Measurements from ENCODE around the gene FES. TPM values are rescaled to one million over a fixed set of nuclear protein-coding genes. Genes with fewer than 3 reads are reported as not detected.
"Not testable (repeated sequence)": the region's sequence is repeated elsewhere in the genome, so short reads cannot be mapped to it uniquely, and the experiment has no call there.

FES gene
- total RNA-seq, 1 donor from 2014 or later = 13.8 TPM

DNA sequence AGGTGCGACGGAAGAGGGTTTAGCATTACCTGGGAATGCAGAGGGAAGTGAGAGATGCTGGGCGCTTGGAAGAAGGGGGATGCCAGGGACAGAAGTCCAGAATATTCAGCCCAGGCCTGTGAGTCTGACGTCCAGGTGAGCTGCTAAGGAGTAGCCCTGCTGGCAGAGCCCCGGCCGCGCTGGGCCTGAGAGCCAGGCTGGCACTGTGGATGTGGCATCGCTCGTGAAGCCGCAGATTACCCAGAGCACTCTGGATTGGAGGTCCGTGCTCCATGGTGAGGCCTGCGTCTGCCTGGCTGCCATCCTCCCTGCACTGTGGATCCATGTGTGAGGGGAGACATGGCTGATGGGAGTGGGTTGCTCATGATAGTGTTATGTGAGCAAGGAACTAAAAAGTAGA lies 33.3 kb downstream of the FES start:
- H3K9me3 Mint-ChIP-seq (ENCODE audit: low read depth) = no peaks in the 10 kb centered on the region
- no peak overlapping the region for H3K27ac Mint-ChIP-seq
- H3K4me3 Mint-ChIP-seq (ENCODE audit: low read depth) = no peak overlapping the region
- H3K36me3 Mint-ChIP-seq (ENCODE audit: insufficient read depth) = peaks cover 23% of the 10 kb centered on the region
- H3K27me3 Mint-ChIP-seq = no peaks in the 10 kb centered on the region
- DNase-seq (ENCODE audit: low spot score, unreplicated experiment) = no peak
- TF ChIP-seq CTCF (IDR thresholded peaks at IDR 0.05; ENCODE audit: unreplicated experiment) = no peak
- H3K4me1 Mint-ChIP-seq (ENCODE audit: low read depth) = no peaks in the 10 kb centered on the region

- Mint-ChIP-seq H3K9me3 (ENCODE audit: low read depth) (no peaks in the 10 kb centered on the region), H3K36me3 (ENCODE audit: insufficient read depth) (peaks cover 23% of the 10 kb centered on the region), H3K4me3 (ENCODE audit: low read depth) (no peak overlapping the region), H3K4me1 (ENCODE audit: low read depth) (no peaks in the 10 kb centered on the region), H3K27ac (no peak overlapping the region), H3K27me3 (no peaks in the 10 kb centered on the region)
- no peak for DNase-seq (ENCODE audit: low spot score, unreplicated experiment)
- TF ChIP-seq CTCF (IDR thresholded peaks at IDR 0.05; ENCODE audit: unreplicated experiment) = no peak
Measured at GRCh38 chr15:90918034-90918788, 33.9 kb downstream of the FES start.

DNA sequence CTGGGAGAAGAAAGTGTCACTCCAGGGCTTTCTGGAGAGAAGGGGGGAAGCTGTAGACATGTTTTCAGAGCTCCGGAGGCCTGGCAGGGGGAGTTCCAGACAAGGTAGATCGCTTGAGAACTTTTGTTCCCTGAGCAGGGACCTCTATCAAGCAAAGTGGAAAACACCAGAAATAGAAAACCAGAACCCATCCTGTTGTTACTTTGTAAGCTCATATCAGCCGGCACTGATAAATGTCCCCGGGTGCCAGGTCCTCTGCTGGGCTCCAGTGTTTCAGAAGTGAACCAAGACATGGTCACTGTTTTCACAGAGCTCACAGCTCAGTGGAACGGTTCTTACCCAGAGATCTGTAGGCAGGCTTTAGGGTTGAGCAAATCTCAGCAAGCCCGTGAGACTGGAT lies 34.5 kb downstream of the FES start:
- no peak for DNase-seq (ENCODE audit: low spot score, unreplicated experiment)
- Mint-ChIP-seq H3K27ac (no peak overlapping the region), H3K36me3 (ENCODE audit: insufficient read depth) (peaks cover 22% of the 10 kb centered on the region), H3K4me1 (ENCODE audit: low read depth) (no peaks in the 10 kb centered on the region), H3K27me3 (no peaks in the 10 kb centered on the region), H3K4me3 (ENCODE audit: low read depth) (no peak overlapping the region), H3K9me3 (ENCODE audit: low read depth) (no peaks in the 10 kb centered on the region)
- no peak for TF ChIP-seq CTCF (IDR thresholded peaks at IDR 0.05; ENCODE audit: unreplicated experiment)

DNA sequence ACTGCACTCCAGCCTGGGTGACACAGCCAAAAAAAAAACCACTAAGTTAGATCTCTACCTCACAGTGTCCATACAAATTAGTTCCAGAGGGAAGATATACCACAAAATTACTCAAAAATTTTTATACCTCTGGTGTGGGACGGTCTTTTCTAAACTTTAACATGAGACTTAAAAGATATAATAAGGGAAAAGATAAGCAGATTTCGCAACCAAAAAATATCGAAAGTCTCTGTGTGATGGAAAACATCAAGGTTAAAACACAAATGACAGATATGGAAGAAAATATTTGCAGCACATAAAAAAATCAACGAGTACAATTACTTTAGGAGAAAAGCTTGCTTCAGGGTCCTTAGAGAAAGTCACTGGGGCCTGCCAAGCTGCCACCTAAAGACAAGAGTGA lies 37.6 kb downstream of the FES start:
- TF ChIP-seq CTCF (IDR thresholded peaks at IDR 0.05; ENCODE audit: unreplicated experiment) = no peak
- H3K27me3 Mint-ChIP-seq = no peaks in the 10 kb centered on the region
- H3K4me1 Mint-ChIP-seq (ENCODE audit: low read depth) = no peaks in the 10 kb centered on the region
- H3K9me3 Mint-ChIP-seq (ENCODE audit: low read depth) = no peaks in the 10 kb centered on the region
- H3K4me3 Mint-ChIP-seq (ENCODE audit: low read depth) = no peak overlapping the region
- H3K36me3 Mint-ChIP-seq (ENCODE audit: insufficient read depth) = peaks cover 13% of the 10 kb centered on the region
- DNase-seq (ENCODE audit: low spot score, unreplicated experiment) = no peak
- no peak overlapping the region for H3K27ac Mint-ChIP-seq

GRCh38 chr15:90922712-90923322 lies 38.5 kb downstream of the FES start:
- H3K9me3 Mint-ChIP-seq (ENCODE audit: low read depth); H3K27ac Mint-ChIP-seq; DNase-seq (ENCODE audit: low spot score, unreplicated experiment); H3K27me3 Mint-ChIP-seq; H3K4me1 Mint-ChIP-seq (ENCODE audit: low read depth); H3K4me3 Mint-ChIP-seq (ENCODE audit: low read depth); H3K36me3 Mint-ChIP-seq (ENCODE audit: insufficient read depth): not testable (repeated sequence)

DNA sequence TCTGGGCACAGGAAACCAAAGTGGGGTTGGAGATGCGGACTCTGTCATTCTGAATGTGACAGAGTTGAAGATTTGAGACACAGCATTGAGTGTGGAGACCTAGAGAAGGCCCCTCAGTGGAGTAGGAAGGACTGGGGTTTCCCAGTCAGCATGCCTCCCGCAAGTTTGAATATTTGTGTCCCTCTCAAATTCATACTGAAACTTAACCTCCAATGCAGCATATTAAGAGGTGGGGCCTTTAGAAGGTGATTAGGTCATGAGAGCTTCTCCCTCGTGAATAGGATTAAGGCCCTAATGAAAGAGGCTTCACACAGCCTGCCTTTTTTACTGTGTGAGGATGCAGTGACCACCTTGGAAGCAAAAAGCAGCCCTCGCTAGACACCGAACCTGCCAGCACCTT lies 40.1 kb downstream of the FES start:
- H3K4me1 Mint-ChIP-seq (ENCODE audit: low read depth) = no peaks in the 10 kb centered on the region
- no peak for TF ChIP-seq CTCF (IDR thresholded peaks at IDR 0.05; ENCODE audit: unreplicated experiment)
- no peak for DNase-seq (ENCODE audit: low spot score, unreplicated experiment)
- H3K36me3 Mint-ChIP-seq (ENCODE audit: insufficient read depth) = peaks cover 6% of the 10 kb centered on the region
- H3K4me3 Mint-ChIP-seq (ENCODE audit: low read depth) = no peak overlapping the region
- H3K27me3 Mint-ChIP-seq = no peaks in the 10 kb centered on the region
- no peak overlapping the region for H3K27ac Mint-ChIP-seq
- no peaks in the 10 kb centered on the region for H3K9me3 Mint-ChIP-seq (ENCODE audit: low read depth)

GRCh38 chr15:90926766-90927165 lies 42.5 kb downstream of the FES start:
- not testable (repeated sequence) for H3K36me3 Mint-ChIP-seq (ENCODE audit: insufficient read depth); H3K9me3 Mint-ChIP-seq (ENCODE audit: low read depth); H3K27me3 Mint-ChIP-seq; H3K27ac Mint-ChIP-seq; H3K4me3 Mint-ChIP-seq (ENCODE audit: low read depth); DNase-seq (ENCODE audit: low spot score, unreplicated experiment); H3K4me1 Mint-ChIP-seq (ENCODE audit: low read depth)

DNA sequence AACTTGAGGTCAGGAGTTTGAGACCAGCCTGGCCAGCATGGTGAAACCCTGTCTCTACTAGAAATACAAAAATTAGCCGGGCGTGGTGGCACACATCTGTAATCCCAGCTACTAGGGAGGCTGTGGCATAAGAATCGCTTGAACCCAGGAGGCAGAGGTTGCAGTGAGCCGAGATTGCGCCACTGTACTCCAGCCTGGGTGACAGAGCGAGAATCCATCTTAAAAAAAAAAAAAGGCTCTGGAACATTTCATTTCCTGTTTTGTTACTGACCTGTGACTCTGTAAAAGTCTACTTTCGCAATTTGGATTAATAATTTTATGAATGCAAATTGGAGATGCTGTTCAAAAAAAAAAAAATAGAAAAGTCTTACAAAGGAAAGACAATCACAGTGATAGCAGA lies 43.8 kb downstream of the FES start:
- H3K27ac Mint-ChIP-seq, H3K27me3 Mint-ChIP-seq: not testable (repeated sequence)

More for the DNA sequence above, 43.8 kb downstream of the FES start:
- H3K4me1 Mint-ChIP-seq (ENCODE audit: low read depth); H3K9me3 Mint-ChIP-seq (ENCODE audit: low read depth); H3K4me3 Mint-ChIP-seq (ENCODE audit: low read depth); H3K36me3 Mint-ChIP-seq (ENCODE audit: insufficient read depth); DNase-seq (ENCODE audit: low spot score, unreplicated experiment): not testable (repeated sequence)

Measured in progenitor cell of endocrine pancreas (in vitro differentiated cells).